Choroid plexus epithelial cell (primary cell): Measurements from ENCODE around the gene ZNF18.
"Not testable (repeated sequence)": the region's sequence is repeated elsewhere in the genome, so short reads cannot be mapped to it uniquely, and the experiment has no call there.

ENCODE experiments used
- DNase-seq: peaks from one replicate; pipeline ENCODE4 v3.0.0-alpha.2; 2010; ENCODE audit warnings: low read depth
- H3K4me3 ChIP-seq: 2 replicates; pipeline ENCODE4 v1.5.1; 2011; ENCODE audit warnings: low read depth, mild to moderate bottlenecking, control low read depth, low read length, moderate library complexity
- TF ChIP-seq, protein P1 (sequence below): conservative IDR thresholded peaks from 2 replicates; pipeline ENCODE4 v1.5.1; 2011; ENCODE audit warnings: low read depth, mild to moderate bottlenecking, control low read depth, inconsistent platforms, low read length, moderate library complexity

ZNF18 gene

DNA sequence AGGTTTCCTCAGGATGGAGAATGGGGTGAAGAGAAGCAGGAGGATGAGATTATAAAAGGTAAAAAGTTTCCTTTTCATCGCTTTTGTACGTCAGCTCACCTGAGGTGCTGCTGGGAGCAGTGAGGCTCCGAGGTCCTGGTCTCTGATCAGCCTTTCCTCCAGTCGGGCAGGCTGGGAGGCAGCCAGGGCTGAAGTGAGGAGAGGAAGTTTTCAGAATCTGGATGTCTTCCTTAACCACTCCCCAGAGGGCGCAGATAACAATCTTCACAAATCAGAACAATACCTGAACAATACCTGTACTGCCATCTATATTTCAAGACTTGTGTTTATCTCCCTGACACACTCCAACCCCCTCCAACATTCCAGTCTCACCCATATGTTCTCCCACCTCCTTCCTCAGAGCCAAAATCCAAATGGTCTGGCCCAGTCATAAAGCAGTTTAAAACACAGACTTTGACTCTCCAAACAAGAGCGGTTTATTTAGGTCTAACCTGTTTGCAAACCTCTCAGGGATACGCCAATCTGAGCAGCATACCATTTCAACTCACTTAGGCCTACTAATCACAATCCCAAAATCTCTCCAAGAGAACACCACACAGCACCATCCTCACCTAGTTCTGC lies 6.8 kb downstream of the ZNF18 start:
- no peak for DNase-seq
- TF ChIP-seq, protein P1, sequence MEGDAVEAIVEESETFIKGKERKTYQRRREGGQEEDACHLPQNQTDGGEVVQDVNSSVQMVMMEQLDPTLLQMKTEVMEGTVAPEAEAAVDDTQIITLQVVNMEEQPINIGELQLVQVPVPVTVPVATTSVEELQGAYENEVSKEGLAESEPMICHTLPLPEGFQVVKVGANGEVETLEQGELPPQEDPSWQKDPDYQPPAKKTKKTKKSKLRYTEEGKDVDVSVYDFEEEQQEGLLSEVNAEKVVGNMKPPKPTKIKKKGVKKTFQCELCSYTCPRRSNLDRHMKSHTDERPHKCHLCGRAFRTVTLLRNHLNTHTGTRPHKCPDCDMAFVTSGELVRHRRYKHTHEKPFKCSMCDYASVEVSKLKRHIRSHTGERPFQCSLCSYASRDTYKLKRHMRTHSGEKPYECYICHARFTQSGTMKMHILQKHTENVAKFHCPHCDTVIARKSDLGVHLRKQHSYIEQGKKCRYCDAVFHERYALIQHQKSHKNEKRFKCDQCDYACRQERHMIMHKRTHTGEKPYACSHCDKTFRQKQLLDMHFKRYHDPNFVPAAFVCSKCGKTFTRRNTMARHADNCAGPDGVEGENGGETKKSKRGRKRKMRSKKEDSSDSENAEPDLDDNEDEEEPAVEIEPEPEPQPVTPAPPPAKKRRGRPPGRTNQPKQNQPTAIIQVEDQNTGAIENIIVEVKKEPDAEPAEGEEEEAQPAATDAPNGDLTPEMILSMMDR, result no peak
- H3K4me3 ChIP-seq, result no peak overlapping the region

DNA sequence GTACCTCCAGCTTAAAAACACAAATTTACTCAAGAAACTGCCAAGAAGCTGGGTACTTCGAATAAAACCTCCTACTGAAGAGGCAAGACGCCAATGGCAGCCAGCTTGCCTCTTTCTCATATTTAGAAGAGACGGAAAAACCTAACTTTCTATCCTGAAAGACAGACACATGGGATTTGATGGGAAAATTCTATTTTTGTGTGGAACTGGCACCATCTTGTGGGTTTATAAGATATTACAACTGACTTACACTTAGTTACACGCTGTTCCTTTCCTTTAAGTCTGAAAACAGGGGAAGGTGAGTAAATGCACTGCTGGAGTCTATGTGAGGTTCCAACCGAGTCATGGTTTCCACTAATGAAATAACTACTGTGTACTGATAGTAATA lies 10.3 kb downstream of the ZNF18 start:
- peak; percentile 75 for DNase-seq
- TF ChIP-seq, protein P1, result peak; percentile 55
- no peak overlapping the region for H3K4me3 ChIP-seq

DNA sequence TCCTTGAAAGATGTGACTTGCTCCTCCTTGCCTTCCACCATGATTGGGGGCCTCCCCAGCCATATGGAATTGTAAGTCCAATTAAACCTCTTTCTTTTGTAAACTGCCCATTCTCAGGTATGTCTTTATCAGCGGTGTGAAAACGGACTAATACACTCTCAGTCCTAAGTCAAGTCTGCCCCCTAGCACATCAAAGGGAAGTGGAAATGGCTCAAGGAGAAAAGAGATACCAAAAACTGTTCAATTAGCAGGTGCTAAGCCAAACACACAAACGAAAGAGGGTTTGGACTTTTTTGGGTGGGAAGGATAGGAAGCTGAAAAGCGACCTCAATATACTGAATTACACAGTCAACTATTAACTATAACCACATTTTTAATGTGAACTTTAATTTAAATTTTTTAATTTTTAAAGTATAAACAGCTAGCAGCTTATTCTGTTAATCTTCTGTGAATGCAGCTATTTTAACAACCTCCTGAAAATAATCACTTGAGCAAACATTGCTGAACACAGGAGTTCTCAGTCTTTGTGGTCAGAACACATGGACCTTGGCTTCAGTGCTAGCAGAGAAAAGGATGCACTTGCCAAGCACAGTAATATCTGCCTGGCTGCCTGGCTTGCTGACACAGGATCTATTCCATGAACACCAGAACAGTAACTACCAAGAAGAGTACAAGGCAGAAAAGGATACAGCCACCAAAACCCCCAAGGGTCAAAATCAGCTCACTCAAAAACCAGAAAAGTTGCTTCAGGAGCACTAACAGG lies 10.9 kb downstream of the ZNF18 start:
- no peak overlapping the region for H3K4me3 ChIP-seq
- TF ChIP-seq, protein P1, result no peak

DNA sequence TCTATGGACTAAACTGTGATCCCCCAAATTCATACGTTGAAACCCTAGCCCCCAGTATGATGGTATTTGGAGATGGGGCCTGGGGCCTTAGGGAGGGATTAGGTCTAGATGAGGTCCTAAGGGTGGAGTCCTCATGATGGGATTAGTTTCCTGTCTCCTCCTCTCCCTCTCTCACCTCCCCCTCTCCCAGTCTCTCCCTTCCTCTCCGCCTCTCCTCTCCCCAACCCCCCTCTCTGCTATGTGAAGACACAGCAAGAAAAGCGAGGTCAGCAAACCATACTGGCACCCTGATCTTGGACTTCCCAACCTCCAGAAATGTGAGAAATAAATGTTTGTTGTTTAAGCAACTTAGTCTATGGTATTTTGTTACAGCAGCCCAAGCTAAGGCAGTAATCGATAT lies 15.4 kb downstream of the ZNF18 start:
- no peak overlapping the region for H3K4me3 ChIP-seq
- TF ChIP-seq, protein P1, result no peak
- peak; percentile 1 for DNase-seq

More for the DNA sequence above, 10.9 kb downstream of the ZNF18 start:
- DNase-seq, result peak; percentile 38

DNA sequence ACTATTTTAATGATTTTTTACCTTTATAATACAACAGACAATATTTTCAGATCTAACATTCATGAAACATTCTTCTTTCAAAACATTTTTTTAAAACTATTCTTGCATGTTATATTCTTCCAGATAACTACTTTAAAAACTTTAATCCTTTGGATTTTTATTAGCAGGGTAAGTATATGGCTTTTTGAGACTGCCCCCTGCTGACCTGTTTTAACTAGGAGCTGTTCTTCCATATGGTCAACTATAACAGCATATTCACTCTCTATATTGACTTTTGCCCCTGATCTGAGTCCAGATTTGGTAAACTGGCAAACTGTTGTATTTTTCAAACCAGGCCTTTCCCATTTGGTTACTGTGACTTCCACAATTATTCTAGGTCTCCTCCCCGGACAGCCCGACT lies 16.5 kb downstream of the ZNF18 start:
- no peak overlapping the region for H3K4me3 ChIP-seq
- TF ChIP-seq, protein P1, result peak; percentile 52
- DNase-seq, result peak; percentile 36

DNA sequence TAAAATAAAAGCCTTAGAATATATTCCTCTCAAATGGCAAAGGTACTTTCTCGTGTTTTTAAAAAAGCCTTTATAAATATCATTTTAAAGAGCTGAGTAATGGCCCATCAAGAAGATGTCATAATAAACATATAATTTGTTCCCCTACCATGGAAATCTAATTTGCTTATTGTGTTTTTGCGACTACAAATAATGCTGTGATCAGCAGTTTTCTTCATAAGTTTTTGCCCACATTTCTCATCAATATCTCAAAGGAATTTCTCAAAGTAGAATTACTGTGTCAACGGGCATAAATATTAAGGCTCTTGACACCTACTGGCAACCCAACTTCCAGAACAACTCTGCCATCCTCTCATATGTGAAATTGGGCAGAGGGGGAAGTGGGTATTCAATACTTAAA lies 17.5 kb downstream of the ZNF18 start:
- TF ChIP-seq, protein P1, result no peak
- H3K4me3 ChIP-seq, result no peak overlapping the region
- DNase-seq, result no peak

DNA sequence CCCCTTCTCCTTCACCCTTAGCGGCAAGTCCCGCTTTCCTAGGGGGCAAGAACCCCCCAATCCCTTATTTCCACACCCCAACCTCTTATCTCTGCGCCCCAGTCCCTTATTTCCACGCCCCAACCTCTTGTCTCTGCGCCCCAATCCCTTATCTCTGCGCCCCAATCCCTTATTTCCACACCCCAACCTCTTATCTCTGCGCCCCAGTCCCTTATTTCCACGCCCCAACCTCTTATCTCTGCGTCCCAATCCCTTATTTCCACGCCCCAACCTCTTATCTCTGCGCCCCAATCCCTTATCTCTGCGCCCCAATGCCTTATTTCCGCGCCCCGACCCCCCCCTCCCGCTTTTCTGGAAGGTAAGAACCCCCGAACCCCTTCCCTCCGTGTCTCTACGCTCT lies 24.5 kb downstream of the ZNF18 start:
- not testable (repeated sequence) for H3K4me3 ChIP-seq, DNase-seq
